ENCODE data around the gene TCOF1.

- TF ChIP-seq CTCF (IDR thresholded peaks at IDR 0.05; ENCODE audit: low read length) (no peak), EZH2 (IDR thresholded peaks at IDR 0.05; ENCODE audit: borderline replicate concordance, low read length) (no peak)
Measured at GRCh38 chr5:150447188-150447587, 89.7 kb downstream of the TCOF1 start.

Data from OCI-LY1 (cell line).